GM23338 (cell line): ENCODE data around the gene PDE6A. TPM values are rescaled to one million over a fixed set of nuclear protein-coding genes. Genes with fewer than 3 reads are reported as not detected.

Experiments used
- ATAC-seq: fragments of 200-7000 bp; cut with Tn5 transposase; 3 replicates; pipeline ENCODE4 v1.9.1; 2020
- DNase-seq: peaks from one replicate; pipeline ENCODE4 v3.0.0-alpha.2; 2015; ENCODE audit warnings: low spot score
- H2AFZ ChIP-seq: fragments of 200-600 bp; sonication (generic); 2 replicates; pipeline ENCODE4 v1.8.0; 2016; ENCODE audit warnings: antibody characterized with exemption, mild to moderate bottlenecking, moderate library complexity
- H3F3A ChIP-seq: fragments of 200-600 bp; sonication (generic); replicated peaks from 2 replicates; pipeline ENCODE4 v1.8.0; 2017; ENCODE audit warnings: antibody characterized with exemption, mixed run types, low read depth
- H3K27ac ChIP-seq: fragments of 200-600 bp; sonication (generic); 2 replicates; pipeline ENCODE4 v1.6.1; 2016; ENCODE audit warnings: low read depth
- H3K27me3 ChIP-seq: fragments of 200-600 bp; sonication (generic); 2 replicates; pipeline ENCODE4 v1.8.0; 2016; ENCODE audit warnings: mild to moderate bottlenecking, mixed run types, moderate library complexity; ENCODE audit not compliant: insufficient read depth
- H3K36me3 ChIP-seq: fragments of 200-600 bp; sonication (generic); 2 replicates; pipeline ENCODE4 v1.8.0; 2016; ENCODE audit warnings: mild to moderate bottlenecking; ENCODE audit not compliant: insufficient read depth
- H3K4me1 ChIP-seq: fragments of 200-600 bp; sonication (generic); 2 replicates; pipeline ENCODE4 v1.8.0; 2016; ENCODE audit warnings: mild to moderate bottlenecking, moderate library complexity; ENCODE audit not compliant: insufficient read depth
- H3K4me2 ChIP-seq: fragments of 200-600 bp; sonication (generic); 2 replicates; pipeline ENCODE4 v1.7.1; 2017; ENCODE audit warnings: mixed run types
- H3K4me3 ChIP-seq: fragments of 200-600 bp; sonication (generic); 2 replicates; pipeline ENCODE4 v1.6.1; 2016; ENCODE audit warnings: mixed run types
- H3K79me2 ChIP-seq: fragments of 200-600 bp; sonication (generic); replicated peaks from 2 replicates; pipeline ENCODE4 v1.8.0; 2017; ENCODE audit warnings: mild to moderate bottlenecking; ENCODE audit not compliant: insufficient read depth
- H3K9me2 ChIP-seq: fragments of 200-600 bp; sonication (generic); 2 replicates; pipeline ENCODE4 v1.8.0; 2017; ENCODE audit not compliant: insufficient read depth
- H4K20me1 ChIP-seq: fragments of 200-600 bp; sonication (generic); replicated peaks from 2 replicates; pipeline ENCODE4 v1.8.0; 2017; ENCODE audit warnings: mild to moderate bottlenecking; ENCODE audit not compliant: insufficient read depth
- H3K27ac Mint-ChIP-seq: 2 replicates; pipeline ENCODE4 v1.8.0; 2020; ENCODE audit warnings: inconsistent platforms, mild to moderate bottlenecking, moderate library complexity, mixed read lengths
- H3K27me3 Mint-ChIP-seq: 3 replicates; pipeline ENCODE4 v1.8.0; 2022; ENCODE audit warnings: low read depth, mild to moderate bottlenecking, moderate library complexity, mixed read lengths, inconsistent platforms; ENCODE audit not compliant: insufficient read depth, poor library complexity
- H3K36me3 Mint-ChIP-seq: 3 replicates; pipeline ENCODE4 v1.8.0; 2021; ENCODE audit warnings: low read depth, mild to moderate bottlenecking, inconsistent platforms, moderate library complexity, mixed read lengths
- H3K4me1 Mint-ChIP-seq: 3 replicates; pipeline ENCODE4 v1.8.0; 2020; ENCODE audit warnings: mild to moderate bottlenecking, inconsistent platforms, mixed read lengths
- H3K4me3 Mint-ChIP-seq: 3 replicates; pipeline ENCODE4 v1.8.0; 2021; ENCODE audit warnings: moderate library complexity, mild to moderate bottlenecking, inconsistent platforms, mixed read lengths
- H3K9me3 Mint-ChIP-seq: 3 replicates; pipeline ENCODE4 v1.8.0; 2020; ENCODE audit warnings: moderate library complexity, mild to moderate bottlenecking, inconsistent platforms, mixed read lengths
- CREB1 ChIP-seq: fragments of 250-450 bp; sonication (Bioruptor Pico); IDR thresholded peaks from 2 replicates; pipeline ENCODE4 v1.5.0; 2020; ENCODE audit warnings: low read depth, mild to moderate bottlenecking, moderate library complexity
- CTCF ChIP-seq, 2 experiments: fragments of 200-600 bp in 1 of 2; sonication (generic) in 1 of 2; conservative IDR thresholded peaks; 2 replicates each; pipeline versions ENCODE4 v1.5.1 to v1.6.1; 2016 to 2017; ENCODE audit warnings: antibody characterized with exemption in 2 of 2, low read depth in 2 of 2, mild to moderate bottlenecking in 2 of 2, moderate library complexity in 1 of 2
- EZH2 ChIP-seq: fragments of 200-600 bp; sonication (generic); IDR thresholded peaks from one replicate; pipeline ENCODE4 v1.8.0; 2017; ENCODE audit warnings: antibody characterized with exemption, mild to moderate bottlenecking, low read depth; ENCODE audit not compliant: unreplicated experiment
- EZH2phosphoT487 ChIP-seq: fragments of 200-600 bp; sonication (generic); IDR thresholded peaks from one replicate; pipeline ENCODE4 v1.8.1; 2018; ENCODE audit warnings: antibody characterized with exemption; ENCODE audit not compliant: unreplicated experiment
- JUNB ChIP-seq: IDR thresholded peaks from one replicate; pipeline ENCODE4 v1.6.1; 2016; ENCODE audit warnings: antibody characterized with exemption; ENCODE audit not compliant: unreplicated experiment
- NANOG ChIP-seq: IDR thresholded peaks from 2 replicates; pipeline ENCODE4 v1.6.1; 2016; ENCODE audit warnings: antibody characterized with exemption, borderline replicate concordance
- POLR2AphosphoS5 ChIP-seq: IDR thresholded peaks from 2 replicates; pipeline ENCODE4 v1.6.1; 2016; ENCODE audit warnings: antibody characterized with exemption, low read depth
- STAT1 ChIP-seq: IDR thresholded peaks from one replicate; pipeline ENCODE4 v1.6.1; 2016; ENCODE audit warnings: antibody characterized with exemption; ENCODE audit not compliant: unreplicated experiment
- ZNF114 ChIP-seq: fragments of 250-450 bp; sonication (Bioruptor Pico); IDR thresholded peaks from 2 replicates; pipeline ENCODE4 v1.5.0; 2020; ENCODE audit warnings: mild to moderate bottlenecking, moderate library complexity
- ZNF331 ChIP-seq: fragments of 250-450 bp; sonication (Bioruptor Pico); IDR thresholded peaks from 2 replicates; pipeline ENCODE4 v1.5.0; 2020; ENCODE audit warnings: low read depth, mild to moderate bottlenecking, moderate library complexity
- polyA plus RNA-seq: library from polyadenylated mRNA; unstranded; fragments of >200 nt; fragmentation: Nextera tagmentation; extraction: Ambion mirVana; gene quantifications from 2 replicates; pipeline ENCODE4 v1.2.1, GENCODE V29; 2016
- total RNA-seq: library from RNA; depleted of rRNA; stranded (reverse); fragments of >200 nt; shearing (Covaris generic); gene quantifications from 2 replicates; pipeline ENCODE4 v1.2.3, GENCODE V29; 2014
- TF ChIP-seq, protein P1 (sequence below): fragments of 250-450 bp; sonication (Bioruptor Pico); IDR thresholded peaks from 2 replicates; pipeline ENCODE4 v1.5.0; 2020; ENCODE audit warnings: mild to moderate bottlenecking, moderate library complexity
- TF ChIP-seq, protein P2 (sequence below): IDR thresholded peaks from one replicate; pipeline ENCODE4 v1.6.1; 2018; ENCODE audit warnings: antibody characterized with exemption; ENCODE audit not compliant: unreplicated experiment

The PDE6A gene
- total and polyA plus RNA-seq, 2 experiments from 2014 or later: 0.08 TPM; not detected in 1

DNA sequence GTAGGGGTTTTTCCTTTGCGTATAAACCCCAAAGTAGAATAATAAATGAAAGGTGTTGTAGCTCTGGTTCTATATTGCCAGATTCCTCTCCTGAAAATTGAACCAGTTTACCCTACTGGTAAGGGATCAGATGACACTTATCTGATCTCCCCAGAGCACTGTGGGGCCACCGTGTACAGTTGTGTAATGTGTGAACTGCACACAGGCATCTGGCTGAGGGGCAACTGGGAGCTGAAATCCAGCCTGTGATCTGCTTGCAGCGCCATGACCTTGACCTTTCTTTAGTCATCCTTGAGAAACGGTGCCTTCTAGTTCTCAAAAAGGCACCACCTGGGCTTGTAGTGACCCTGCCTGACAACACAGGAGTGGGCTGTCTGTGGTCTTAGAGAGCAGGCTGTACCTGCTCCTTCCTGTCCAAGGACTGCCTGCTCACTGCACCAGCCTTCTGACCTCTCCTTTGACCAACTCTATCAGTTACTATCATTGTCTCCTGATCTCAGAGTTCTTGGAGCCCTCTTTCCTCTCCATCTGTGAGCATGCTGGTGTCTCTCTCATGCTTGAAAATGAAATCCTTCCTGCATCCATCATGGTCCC, 40.2 kb downstream of the PDE6A start:
- Histone ChIP-seq H2AFZ (no peak overlapping the region), H3K79me2 (no peaks in the 10 kb centered on the region), H3K4me1 (no peaks in the 10 kb centered on the region; the same call in 1 of the 2 replicates), H3K9me2 (no peaks in the 10 kb centered on the region), H3K4me2 (no peak overlapping the region), H4K20me1 (no peaks in the 10 kb centered on the region), H3K36me3 (no peaks in the 10 kb centered on the region), H3K27me3 (no peaks in the 10 kb centered on the region), H3F3A (no peaks in the 10 kb centered on the region), H3K27ac (no peak overlapping the region), H3K4me3 (no peak overlapping the region)
- no peaks in the 10 kb centered on the region for H3K9me3 Mint-ChIP-seq
- H3K36me3 Mint-ChIP-seq: no peaks in the 10 kb centered on the region
- no peak overlapping the region for H3K4me3 Mint-ChIP-seq
- no peak; the same call in 2 of the 3 replicates for ATAC-seq
- TF ChIP-seq POLR2AphosphoS5 (no peak), NANOG (no peak), JUNB (no peak), ZNF114 (CRISPR knock-in tag) (no peak), ZNF331 (no peak), STAT1 (no peak), EZH2phosphoT487 (no peak), EZH2 (no peak), CREB1 (CRISPR knock-in tag) (no peak), CTCF (conservative IDR thresholded peaks at IDR 0.05; ENCODE audit: low read depth in 2 of 2) (no peak)
- TF ChIP-seq, protein P1, sequence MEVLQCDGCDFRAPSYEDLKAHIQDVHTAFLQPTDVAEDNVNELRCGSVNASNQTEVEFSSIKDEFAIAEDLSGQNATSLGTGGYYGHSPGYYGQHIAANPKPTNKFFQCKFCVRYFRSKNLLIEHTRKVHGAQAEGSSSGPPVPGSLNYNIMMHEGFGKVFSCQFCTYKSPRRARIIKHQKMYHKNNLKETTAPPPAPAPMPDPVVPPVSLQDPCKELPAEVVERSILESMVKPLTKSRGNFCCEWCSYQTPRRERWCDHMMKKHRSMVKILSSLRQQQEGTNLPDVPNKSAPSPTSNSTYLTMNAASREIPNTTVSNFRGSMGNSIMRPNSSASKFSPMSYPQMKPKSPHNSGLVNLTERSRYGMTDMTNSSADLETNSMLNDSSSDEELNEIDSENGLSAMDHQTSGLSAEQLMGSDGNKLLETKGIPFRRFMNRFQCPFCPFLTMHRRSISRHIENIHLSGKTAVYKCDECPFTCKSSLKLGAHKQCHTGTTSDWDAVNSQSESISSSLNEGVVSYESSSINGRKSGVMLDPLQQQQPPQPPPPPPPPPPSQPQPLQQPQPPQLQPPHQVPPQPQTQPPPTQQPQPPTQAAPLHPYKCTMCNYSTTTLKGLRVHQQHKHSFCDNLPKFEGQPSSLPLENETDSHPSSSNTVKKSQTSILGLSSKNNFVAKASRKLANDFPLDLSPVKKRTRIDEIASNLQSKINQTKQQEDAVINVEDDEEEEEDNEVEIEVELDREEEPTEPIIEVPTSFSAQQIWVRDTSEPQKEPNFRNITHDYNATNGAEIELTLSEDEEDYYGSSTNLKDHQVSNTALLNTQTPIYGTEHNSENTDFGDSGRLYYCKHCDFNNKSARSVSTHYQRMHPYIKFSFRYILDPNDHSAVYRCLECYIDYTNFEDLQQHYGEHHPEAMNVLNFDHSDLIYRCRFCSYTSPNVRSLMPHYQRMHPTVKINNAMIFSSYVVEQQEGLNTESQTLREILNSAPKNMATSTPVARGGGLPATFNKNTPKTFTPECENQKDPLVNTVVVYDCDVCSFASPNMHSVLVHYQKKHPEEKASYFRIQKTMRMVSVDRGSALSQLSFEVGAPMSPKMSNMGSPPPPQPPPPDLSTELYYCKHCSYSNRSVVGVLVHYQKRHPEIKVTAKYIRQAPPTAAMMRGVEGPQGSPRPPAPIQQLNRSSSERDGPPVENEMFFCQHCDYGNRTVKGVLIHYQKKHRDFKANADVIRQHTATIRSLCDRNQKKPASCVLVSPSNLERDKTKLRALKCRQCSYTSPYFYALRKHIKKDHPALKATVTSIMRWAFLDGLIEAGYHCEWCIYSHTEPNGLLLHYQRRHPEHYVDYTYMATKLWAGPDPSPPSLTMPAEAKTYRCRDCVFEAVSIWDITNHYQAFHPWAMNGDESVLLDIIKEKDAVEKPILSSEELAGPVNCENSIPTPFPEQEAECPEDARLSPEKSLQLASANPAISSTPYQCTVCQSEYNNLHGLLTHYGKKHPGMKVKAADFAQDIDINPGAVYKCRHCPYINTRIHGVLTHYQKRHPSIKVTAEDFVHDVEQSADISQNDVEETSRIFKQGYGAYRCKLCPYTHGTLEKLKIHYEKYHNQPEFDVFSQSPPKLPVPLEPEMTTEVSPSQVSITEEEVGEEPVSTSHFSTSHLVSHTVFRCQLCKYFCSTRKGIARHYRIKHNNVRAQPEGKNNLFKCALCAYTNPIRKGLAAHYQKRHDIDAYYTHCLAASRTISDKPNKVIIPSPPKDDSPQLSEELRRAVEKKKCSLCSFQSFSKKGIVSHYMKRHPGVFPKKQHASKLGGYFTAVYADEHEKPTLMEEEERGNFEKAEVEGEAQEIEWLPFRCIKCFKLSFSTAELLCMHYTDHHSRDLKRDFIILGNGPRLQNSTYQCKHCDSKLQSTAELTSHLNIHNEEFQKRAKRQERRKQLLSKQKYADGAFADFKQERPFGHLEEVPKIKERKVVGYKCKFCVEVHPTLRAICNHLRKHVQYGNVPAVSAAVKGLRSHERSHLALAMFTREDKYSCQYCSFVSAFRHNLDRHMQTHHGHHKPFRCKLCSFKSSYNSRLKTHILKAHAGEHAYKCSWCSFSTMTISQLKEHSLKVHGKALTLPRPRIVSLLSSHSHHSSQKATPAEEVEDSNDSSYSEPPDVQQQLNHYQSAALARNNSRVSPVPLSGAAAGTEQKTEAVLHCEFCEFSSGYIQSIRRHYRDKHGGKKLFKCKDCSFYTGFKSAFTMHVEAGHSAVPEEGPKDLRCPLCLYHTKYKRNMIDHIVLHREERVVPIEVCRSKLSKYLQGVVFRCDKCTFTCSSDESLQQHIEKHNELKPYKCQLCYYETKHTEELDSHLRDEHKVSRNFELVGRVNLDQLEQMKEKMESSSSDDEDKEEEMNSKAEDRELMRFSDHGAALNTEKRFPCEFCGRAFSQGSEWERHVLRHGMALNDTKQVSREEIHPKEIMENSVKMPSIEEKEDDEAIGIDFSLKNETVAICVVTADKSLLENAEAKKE (CRISPR knock-in tag): no peak
- TF ChIP-seq, protein P2, sequence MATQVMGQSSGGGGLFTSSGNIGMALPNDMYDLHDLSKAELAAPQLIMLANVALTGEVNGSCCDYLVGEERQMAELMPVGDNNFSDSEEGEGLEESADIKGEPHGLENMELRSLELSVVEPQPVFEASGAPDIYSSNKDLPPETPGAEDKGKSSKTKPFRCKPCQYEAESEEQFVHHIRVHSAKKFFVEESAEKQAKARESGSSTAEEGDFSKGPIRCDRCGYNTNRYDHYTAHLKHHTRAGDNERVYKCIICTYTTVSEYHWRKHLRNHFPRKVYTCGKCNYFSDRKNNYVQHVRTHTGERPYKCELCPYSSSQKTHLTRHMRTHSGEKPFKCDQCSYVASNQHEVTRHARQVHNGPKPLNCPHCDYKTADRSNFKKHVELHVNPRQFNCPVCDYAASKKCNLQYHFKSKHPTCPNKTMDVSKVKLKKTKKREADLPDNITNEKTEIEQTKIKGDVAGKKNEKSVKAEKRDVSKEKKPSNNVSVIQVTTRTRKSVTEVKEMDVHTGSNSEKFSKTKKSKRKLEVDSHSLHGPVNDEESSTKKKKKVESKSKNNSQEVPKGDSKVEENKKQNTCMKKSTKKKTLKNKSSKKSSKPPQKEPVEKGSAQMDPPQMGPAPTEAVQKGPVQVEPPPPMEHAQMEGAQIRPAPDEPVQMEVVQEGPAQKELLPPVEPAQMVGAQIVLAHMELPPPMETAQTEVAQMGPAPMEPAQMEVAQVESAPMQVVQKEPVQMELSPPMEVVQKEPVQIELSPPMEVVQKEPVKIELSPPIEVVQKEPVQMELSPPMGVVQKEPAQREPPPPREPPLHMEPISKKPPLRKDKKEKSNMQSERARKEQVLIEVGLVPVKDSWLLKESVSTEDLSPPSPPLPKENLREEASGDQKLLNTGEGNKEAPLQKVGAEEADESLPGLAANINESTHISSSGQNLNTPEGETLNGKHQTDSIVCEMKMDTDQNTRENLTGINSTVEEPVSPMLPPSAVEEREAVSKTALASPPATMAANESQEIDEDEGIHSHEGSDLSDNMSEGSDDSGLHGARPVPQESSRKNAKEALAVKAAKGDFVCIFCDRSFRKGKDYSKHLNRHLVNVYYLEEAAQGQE: no peak
- DNase-seq: no peak
- no peaks in the 10 kb centered on the region for H3K4me1 Mint-ChIP-seq
- peaks cover 2% of the 10 kb centered on the region for H3K27me3 Mint-ChIP-seq
- no peak overlapping the region for H3K27ac Mint-ChIP-seq
